Heart left ventricle (tissue), 13 donors: ENCODE measurements around the gene HSPB6.

Source experiments
- CTCF ChIP-seq, 12 donors: fragments of 200-600 bp; sonication (generic) in 4 of 12; IDR thresholded peaks; one replicate each; pipeline versions ENCODE4 v1.5.0 to v1.8.0; 2018 to 2022; ENCODE audit warnings: antibody characterized with exemption in 12 of 12, mild to moderate bottlenecking in 5 of 12
- POLR2A ChIP-seq, 2 donors: fragments of 450-650 bp; IDR thresholded peaks; one replicate each; pipeline ENCODE4 v1.6.1; 2017; ENCODE audit warnings: antibody characterized with exemption in 2 of 2, mild to moderate bottlenecking in 2 of 2, moderate library complexity in 2 of 2
- donor health status: ischemic (EF 13 %, LVEDD 7.1; RV severe dilation, severe dysfunction).
- donor health status: DM: no; HTN: yes; CAD: no.
- donor health status: DM: no; HTN: no; CAD: no.
- donor health status: ischemic (EF 25% LVEDD 6.9; RV normal size, moderate dysfunction).
- donor health status: ischemic (EF 25% LVEDD 5.7; RV mildly dilated, moderate dysfunction).
- donor health status: ischemic (EF 35%, LVEDD 5.7; RV mildly dilated, moderate dysfunction).
- donor health status: nonischemic (EF 11% LVEDD 7.7; RV severe dilation, severe dysfunction).
- donor health status: DM: yes; HTN: yes; CAD: no.
- donor health status: PGD.
- donor health status: ischemic (EF 29% LVEDD 5.4; RV normal size, mild dysfunction).
- donor health status: nonischemic (EF 23%, LVEDD 6.1; RV moderate dilation, normal function).

GRCh38 chr19:35716801-35717664 lies 39.8 kb downstream of the HSPB6 start:
- TF ChIP-seq CTCF (IDR thresholded peaks at IDR 0.05) (peak; percentile 86 to 98 (median 91)), POLR2A (IDR thresholded peaks at IDR 0.05) (peak in 1 of 2 donors; percentile 45)
